Esophagus muscularis mucosa (tissue), 4 donors: ENCODE measurements around the gene CAMK1G.

Source experiments
- EP300 ChIP-seq: sonication (generic); formaldehyde crosslinking; IDR thresholded peaks from one replicate; pipeline ENCODE4 v1.6.1; 2017; ENCODE audit warnings: antibody characterized with exemption
- POLR2A ChIP-seq: fragments of 450-650 bp; IDR thresholded peaks from one replicate; pipeline ENCODE4 v1.6.1; 2017; ENCODE audit warnings: antibody characterized with exemption, moderate library complexity, mild to moderate bottlenecking, low read depth
- POLR2AphosphoS5 ChIP-seq, 2 donors: sonication (generic); formaldehyde crosslinking; IDR thresholded peaks; one replicate each; pipeline ENCODE4 v1.6.1; 2017; ENCODE audit warnings: antibody characterized with exemption in 2 of 2
- TF ChIP-seq, protein P1 (sequence below), 3 experiments: fragments of 200-600 bp in 2 of 3; fragments of 450-650 bp in 1 of 3; sonication (generic) in 2 of 3; IDR thresholded peaks; one replicate each; pipeline ENCODE4 v1.5.1; 2017 to 2019; ENCODE audit warnings: antibody characterized with exemption in 3 of 3, mild to moderate bottlenecking in 2 of 3, moderate library complexity in 1 of 3

DNA sequence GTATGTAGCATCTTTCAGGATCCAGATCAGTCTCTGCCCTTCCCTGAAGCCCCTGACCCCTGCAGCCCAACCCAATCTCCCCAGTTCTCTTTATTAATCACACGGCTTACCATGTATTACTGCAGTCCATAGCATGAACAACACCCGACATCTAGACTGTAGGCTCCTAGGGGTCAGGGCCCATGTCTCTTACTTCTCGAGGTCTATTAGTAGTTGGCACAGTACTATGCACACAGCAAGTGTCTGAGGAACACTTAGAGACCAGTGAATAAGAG, 27.1 kb downstream of the CAMK1G start:
- TF ChIP-seq, protein P1, sequence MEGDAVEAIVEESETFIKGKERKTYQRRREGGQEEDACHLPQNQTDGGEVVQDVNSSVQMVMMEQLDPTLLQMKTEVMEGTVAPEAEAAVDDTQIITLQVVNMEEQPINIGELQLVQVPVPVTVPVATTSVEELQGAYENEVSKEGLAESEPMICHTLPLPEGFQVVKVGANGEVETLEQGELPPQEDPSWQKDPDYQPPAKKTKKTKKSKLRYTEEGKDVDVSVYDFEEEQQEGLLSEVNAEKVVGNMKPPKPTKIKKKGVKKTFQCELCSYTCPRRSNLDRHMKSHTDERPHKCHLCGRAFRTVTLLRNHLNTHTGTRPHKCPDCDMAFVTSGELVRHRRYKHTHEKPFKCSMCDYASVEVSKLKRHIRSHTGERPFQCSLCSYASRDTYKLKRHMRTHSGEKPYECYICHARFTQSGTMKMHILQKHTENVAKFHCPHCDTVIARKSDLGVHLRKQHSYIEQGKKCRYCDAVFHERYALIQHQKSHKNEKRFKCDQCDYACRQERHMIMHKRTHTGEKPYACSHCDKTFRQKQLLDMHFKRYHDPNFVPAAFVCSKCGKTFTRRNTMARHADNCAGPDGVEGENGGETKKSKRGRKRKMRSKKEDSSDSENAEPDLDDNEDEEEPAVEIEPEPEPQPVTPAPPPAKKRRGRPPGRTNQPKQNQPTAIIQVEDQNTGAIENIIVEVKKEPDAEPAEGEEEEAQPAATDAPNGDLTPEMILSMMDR (IDR thresholded peaks at IDR 0.05) = no peak
- TF ChIP-seq POLR2A (no peak), POLR2AphosphoS5 (IDR thresholded peaks at IDR 0.05) (no peak), EP300 (no peak)
